Stimulated activated CD8-positive, alpha-beta memory T cell treated with anti-CD3 and anti-CD28 coated beads, Interleukin-4, amount 100 ng/mL, for 24 hours (primary cell): ENCODE data around the gene LAD1.

ENCODE experiments used
- DNase-seq: peaks from one replicate; pipeline ENCODE4 v3.0.0-alpha.2; 2020; ENCODE audit warnings: low read depth

LAD1 gene

GRCh38 chr1:201419256-201419655 lies 20.1 kb upstream of the LAD1 start:
- no peak for DNase-seq

DNA sequence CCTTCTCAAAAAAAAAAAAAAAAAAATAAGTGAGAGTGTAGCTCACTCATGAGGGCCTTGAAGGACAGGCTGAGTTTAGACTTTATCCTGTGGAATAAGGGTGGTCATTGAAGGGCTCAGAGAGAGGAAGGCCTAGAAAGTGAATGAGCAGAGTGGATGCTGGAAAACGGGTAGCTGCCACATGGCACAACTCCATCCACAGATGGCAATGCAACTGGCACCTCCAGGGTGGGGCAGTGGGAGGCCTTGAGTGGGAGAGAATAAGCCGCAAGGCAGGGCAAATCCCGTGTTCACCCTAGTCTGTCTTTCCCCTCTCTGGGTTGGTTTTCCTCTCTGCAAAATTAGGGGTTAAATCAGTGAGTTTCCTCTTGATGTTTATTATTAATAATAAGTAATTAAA lies 19.3 kb upstream of the LAD1 start:
- no peak for DNase-seq

- no peak for DNase-seq
Measured at GRCh38 chr1:201414051-201414738, 15.1 kb upstream of the LAD1 start.

GRCh38 chr1:201411292-201411691 lies 12.2 kb upstream of the LAD1 start:
- no peak for DNase-seq

DNA sequence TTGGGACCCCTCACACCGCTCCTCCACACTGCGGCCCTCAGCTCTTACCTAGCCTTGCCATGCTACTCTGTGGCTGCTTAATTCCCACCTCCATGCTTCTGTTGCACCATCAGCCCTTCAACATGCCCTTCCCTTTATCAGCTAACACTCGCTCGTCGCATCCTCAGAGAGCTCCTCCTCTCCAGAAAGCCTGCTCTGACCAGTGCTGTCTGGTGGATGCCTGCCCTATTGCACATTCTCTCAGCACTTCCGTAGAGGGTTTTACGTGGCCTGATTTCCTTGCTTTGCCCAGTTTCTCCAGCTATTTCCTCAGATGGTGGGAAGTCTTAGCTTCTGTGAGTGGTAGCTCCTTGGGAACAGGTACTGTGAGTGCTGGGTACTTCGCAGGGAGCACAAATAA lies 10.3 kb upstream of the LAD1 start:
- DNase-seq = no peak

DNA sequence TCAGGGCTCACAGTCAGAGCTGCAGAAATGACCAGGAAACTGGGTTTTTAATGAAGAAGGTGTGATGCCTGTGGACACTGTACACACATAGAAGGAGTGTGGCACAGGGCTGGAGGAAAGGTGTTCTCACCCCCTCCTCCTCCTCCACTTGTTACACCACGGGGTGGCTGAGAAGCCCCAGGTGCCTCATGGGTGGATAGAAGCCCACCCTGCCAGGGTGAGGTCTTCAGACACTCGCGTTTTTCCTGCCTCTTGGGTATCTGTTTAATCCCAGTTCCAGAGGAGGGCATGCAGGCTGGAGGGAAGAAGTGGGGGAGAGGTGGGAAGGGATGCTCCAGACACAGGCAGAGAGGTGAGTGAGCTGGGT lies 9.7 kb upstream of the LAD1 start:
- DNase-seq = no peak

- peak; percentile 62 for DNase-seq
Measured at GRCh38 chr1:201408176-201408833, 9.2 kb upstream of the LAD1 start.

DNA sequence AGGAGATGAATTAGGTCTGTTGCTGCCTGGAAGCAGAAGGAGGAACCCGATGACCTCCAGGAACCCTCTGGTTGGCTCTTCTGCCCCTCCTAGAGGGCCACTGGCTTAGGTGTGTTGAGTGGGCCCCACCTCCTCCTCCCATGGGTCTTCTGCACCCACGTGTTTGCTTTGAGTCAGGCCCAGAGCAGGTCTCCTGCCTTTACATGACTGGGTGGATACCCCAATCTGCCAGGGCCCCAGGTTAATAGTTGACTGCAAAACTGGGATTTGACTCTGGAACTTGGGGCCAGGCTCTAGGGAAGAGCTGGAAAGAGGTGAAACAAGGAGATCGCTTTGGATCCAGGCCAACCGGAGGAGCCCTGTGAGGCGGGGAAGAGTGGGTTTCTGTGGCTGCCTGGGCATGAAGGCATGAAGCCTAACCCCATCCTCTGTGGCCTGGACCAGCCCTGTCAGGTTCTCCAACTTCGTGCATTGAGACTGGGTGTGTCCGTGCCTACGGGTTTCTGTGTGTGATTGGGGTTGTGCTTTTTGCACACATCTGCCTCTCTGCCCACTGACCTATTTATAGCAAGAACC lies 7.8 kb upstream of the LAD1 start:
- DNase-seq = no peak

DNA sequence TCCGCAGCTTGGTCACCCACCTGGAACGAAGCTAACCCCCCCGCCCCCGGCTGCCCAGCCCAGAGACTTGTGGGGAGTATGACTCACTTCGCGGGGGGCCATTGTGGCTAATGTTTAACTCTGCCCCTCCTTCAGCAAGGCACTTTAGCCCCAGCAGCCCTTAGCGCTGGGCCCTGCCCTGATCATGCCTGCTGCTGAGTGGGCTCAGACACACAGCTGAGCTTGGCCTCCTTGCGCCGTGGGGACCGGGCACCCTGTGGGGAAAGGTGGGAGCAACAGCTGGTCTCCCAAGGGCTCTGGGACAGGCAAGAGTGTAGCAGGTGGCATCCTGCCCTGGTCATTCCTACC lies 6.3 kb upstream of the LAD1 start:
- no peak for DNase-seq

DNA sequence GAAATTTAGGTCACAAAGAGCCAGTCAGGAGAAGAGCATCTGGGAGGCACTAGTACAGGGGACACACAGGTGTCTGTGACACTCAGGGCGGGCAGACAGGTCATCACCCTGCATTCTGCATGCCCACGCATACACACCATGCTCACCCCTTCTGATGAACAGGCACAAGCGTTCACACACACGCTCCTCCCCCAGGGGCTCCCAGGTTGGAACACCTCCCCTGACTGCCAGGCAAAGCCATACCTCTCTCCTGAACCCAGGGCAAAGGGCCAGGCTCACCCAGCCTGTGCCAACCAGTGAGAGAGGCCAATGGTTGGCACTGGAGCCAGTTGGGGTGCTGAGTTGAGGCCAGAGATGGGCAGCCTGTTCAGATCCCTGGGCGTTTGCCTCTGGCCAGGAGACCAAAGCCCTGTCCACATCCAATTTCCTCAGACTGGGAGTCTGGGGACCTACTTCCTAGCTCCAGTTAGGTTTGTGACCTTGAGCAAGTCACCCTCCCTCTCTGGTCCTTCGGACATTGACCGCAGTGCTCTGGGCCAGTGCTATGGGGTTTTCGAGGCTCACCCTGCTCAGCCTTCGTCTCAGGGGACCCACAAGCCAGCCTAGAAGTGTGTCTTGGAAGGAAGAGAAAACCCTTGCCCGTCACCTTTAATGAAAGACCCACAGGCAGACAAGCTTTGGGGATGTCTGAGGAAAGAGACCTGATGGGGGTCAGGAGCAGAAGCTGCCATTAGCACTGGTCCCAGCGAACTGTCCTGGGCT lies 5.8 kb upstream of the LAD1 start:
- DNase-seq = no peak

DNA sequence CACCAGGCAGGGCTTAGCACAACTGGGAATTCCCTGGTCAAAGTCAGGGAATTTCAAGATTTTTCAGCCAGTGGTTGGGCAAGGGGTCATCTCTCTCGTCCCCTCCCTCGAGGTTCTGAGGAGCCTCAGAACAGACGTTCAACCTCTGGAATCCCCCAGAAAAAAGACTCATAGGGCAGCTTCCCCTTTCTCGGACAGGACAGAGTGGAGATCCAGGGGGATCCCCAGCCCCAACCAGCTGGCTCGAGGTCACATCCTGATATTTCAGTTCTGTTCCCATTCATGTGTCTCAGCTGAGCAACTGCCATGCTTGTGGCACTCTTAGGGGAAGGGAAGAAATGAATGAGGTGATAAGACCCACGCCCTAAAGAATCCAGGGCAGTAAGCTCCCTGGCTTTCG lies 4.9 kb upstream of the LAD1 start:
- no peak for DNase-seq

DNA sequence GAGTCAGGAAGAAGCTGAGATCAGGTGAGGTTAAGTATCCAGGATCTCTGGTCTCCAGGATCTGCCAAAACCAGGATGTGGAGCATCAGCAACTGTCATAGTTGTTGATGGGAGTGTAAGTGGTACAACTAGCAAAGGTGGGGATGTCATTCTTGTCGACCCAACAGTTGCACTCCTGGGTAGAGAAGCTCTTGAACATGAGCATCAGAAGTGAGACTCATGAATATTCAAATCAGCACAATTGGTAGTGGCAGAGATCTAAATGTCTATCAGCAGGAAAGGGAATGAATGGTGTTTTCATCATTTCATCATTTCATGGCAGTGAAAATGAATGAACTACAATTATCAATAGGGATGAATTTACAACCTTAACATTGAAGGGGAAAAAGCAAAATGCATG lies 4.2 kb upstream of the LAD1 start:
- DNase-seq = no peak

GRCh38 chr1:201401700-201402099 lies 2.6 kb upstream of the LAD1 start:
- DNase-seq = no peak

DNA sequence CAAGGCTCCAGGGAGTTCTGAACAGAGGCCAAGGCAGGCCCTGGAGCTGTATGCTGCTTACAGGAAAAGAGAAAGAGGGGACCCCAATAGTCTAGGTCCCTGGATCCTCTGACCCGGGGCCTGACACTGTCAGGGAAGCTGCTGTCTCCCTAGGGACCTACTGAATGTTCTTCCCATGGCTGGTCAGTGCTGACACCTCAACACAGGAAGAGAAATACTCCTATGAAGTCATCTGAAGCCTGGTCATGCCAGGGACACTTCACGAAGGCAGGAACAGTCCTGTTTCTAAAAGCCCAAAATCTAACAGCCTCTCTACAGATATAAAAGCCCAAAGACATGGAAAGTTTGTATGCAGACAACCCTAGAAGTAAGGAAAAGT lies 1.7 kb upstream of the LAD1 start:
- DNase-seq = no peak

- DNase-seq = no peak
Measured at GRCh38 chr1:201400212-201400851, 1.2 kb upstream of the LAD1 start.

- no peak for DNase-seq
Measured at GRCh38 chr1:201399352-201400126, 415 bp upstream of the LAD1 start.

- DNase-seq = no peak
Measured at GRCh38 chr1:201397675-201398074, 1.4 kb downstream of the LAD1 start.

- DNase-seq = no peak
Measured at GRCh38 chr1:201396861-201397464, 2.2 kb downstream of the LAD1 start.

DNA sequence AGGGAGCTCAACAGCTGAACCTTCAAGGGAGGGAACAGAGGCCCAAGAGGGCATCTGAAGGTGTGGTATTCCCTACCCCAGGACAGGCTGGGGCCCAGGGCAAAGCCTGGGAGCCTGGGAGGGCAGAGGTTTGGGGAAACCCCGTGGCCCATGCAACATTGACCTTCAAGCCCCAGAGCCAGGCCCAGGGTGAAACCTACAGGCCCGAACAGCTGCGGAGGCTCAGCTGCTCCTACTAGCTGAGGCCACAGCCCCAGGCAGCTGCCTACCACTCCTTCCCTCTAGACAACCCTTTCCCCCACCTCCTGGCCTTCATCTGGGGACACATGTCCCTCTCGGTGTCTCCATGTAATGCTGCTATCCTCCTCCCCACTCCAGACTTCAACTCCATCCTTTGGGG lies 3.2 kb downstream of the LAD1 start:
- no peak for DNase-seq

DNA sequence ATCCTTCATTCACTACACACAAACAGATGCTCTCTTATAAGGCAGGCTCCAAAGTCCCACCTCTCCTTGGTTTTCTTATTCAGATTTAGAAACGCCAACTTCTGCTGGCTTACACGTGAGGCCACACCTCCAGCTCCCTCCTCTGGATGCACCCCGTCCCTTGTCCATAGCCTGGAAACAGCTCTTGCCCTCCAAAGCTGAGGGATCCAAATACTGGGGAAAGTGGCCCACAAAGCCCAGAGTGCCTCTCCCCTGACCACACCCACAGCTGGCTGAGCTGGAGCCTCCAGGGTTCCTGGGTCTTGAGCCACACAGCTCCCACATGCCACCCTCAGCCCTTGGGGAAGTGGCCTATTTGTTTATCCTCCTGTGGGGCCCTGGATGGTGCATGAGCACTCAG lies 4.5 kb downstream of the LAD1 start:
- DNase-seq = no peak

GRCh38 chr1:201393076-201393475 lies 6.0 kb downstream of the LAD1 start:
- DNase-seq = no peak
